ENCODE data around the gene PLXNA3.
"Not testable (repeated sequence)": the region's sequence is repeated elsewhere in the genome, so short reads cannot be mapped to it uniquely, and the experiment has no call there.

Gene PLXNA3

GRCh38 chrX:154494715-154495114 is 36.6 kb downstream of the PLXNA3 start:
- no peak overlapping the region for H3K4me3 ChIP-seq (ENCODE audit: low read length)
- no peak overlapping the region for H3K9ac ChIP-seq (ENCODE audit: low read depth, low read length)
- H3K9me3 ChIP-seq (replicated peaks; ENCODE audit: low read length), result no peaks in the 10 kb centered on the region
- no peaks in the 10 kb centered on the region for H3K27me3 ChIP-seq (ENCODE audit: control insufficient read depth, insufficient read depth, low read length)
- no peaks in the 10 kb centered on the region for H3K4me1 ChIP-seq (ENCODE audit: control insufficient read depth, insufficient read depth, low read length)
- no peaks in the 10 kb centered on the region for H3K36me3 ChIP-seq (ENCODE audit: insufficient read depth, low read length)
- H3K4me2 ChIP-seq (ENCODE audit: low read length), result no peak overlapping the region

GRCh38 chrX:154495472-154495922 is 37.4 kb downstream of the PLXNA3 start:
- H3K36me3 ChIP-seq (ENCODE audit: insufficient read depth, low read length), result no peaks in the 10 kb centered on the region
- no peak overlapping the region for H3K4me2 ChIP-seq (ENCODE audit: low read length)
- no peaks in the 10 kb centered on the region for H3K9me3 ChIP-seq (replicated peaks; ENCODE audit: low read length)
- no peaks in the 10 kb centered on the region for H3K4me1 ChIP-seq (ENCODE audit: control insufficient read depth, insufficient read depth, low read length)
- H3K27me3 ChIP-seq (ENCODE audit: control insufficient read depth, insufficient read depth, low read length), result no peaks in the 10 kb centered on the region
- no peak overlapping the region for H3K9ac ChIP-seq (ENCODE audit: low read depth, low read length)
- H3K4me3 ChIP-seq (ENCODE audit: low read length), result no peak overlapping the region

GRCh38 chrX:154496591-154497137 is 38.6 kb downstream of the PLXNA3 start:
- H3K4me3 ChIP-seq (ENCODE audit: low read length); H3K27me3 ChIP-seq (ENCODE audit: control insufficient read depth, insufficient read depth, low read length); H3K4me2 ChIP-seq (ENCODE audit: low read length); H3K36me3 ChIP-seq (ENCODE audit: insufficient read depth, low read length); H3K4me1 ChIP-seq (ENCODE audit: control insufficient read depth, insufficient read depth, low read length); H3K9me3 ChIP-seq (replicated peaks; ENCODE audit: low read length); H3K9ac ChIP-seq (ENCODE audit: low read depth, low read length): not testable (repeated sequence)

GRCh38 chrX:154501423-154501822 is 43.3 kb downstream of the PLXNA3 start:
- H3K9ac ChIP-seq (ENCODE audit: low read depth, low read length); H3K27me3 ChIP-seq (ENCODE audit: control insufficient read depth, insufficient read depth, low read length); H3K4me2 ChIP-seq (ENCODE audit: low read length); H3K36me3 ChIP-seq (ENCODE audit: insufficient read depth, low read length); H3K4me3 ChIP-seq (ENCODE audit: low read length); H3K9me3 ChIP-seq (replicated peaks; ENCODE audit: low read length): not testable (repeated sequence)
- H3K4me1 ChIP-seq (ENCODE audit: control insufficient read depth, insufficient read depth, low read length), result peaks cover 11% of the 10 kb centered on the region

- H3K9me3 ChIP-seq (replicated peaks; ENCODE audit: low read length), result no peaks in the 10 kb centered on the region
- no peak overlapping the region for H3K4me3 ChIP-seq (ENCODE audit: low read length)
- no peak overlapping the region for H3K9ac ChIP-seq (ENCODE audit: low read depth, low read length)
- peaks cover 3% of the 10 kb centered on the region for H3K36me3 ChIP-seq (ENCODE audit: insufficient read depth, low read length)
- H3K27me3 ChIP-seq (ENCODE audit: control insufficient read depth, insufficient read depth, low read length), result no peaks in the 10 kb centered on the region
- H3K4me1 ChIP-seq (ENCODE audit: control insufficient read depth, insufficient read depth, low read length), result peaks cover 11% of the 10 kb centered on the region
- H3K4me2 ChIP-seq (ENCODE audit: low read length), result no peak overlapping the region
These were observed 44.0 kb downstream of the PLXNA3 start for GRCh38 chrX:154502098-154502497.

- Histone ChIP-seq H3K4me2 (ENCODE audit: low read length) (no peak overlapping the region), H3K4me3 (ENCODE audit: low read length) (no peak overlapping the region), H3K36me3 (ENCODE audit: insufficient read depth, low read length) (peaks cover 3% of the 10 kb centered on the region), H3K9me3 (replicated peaks; ENCODE audit: low read length) (no peaks in the 10 kb centered on the region), H3K9ac (ENCODE audit: low read depth, low read length) (no peak overlapping the region), H3K4me1 (ENCODE audit: control insufficient read depth, insufficient read depth, low read length) (peaks cover 11% of the 10 kb centered on the region), H3K27me3 (ENCODE audit: control insufficient read depth, insufficient read depth, low read length) (no peaks in the 10 kb centered on the region)
These were observed 44.9 kb downstream of the PLXNA3 start for GRCh38 chrX:154502989-154503388.

- H3K27me3 ChIP-seq (ENCODE audit: control insufficient read depth, insufficient read depth, low read length), result no peaks in the 10 kb centered on the region
- no peak overlapping the region for H3K9ac ChIP-seq (ENCODE audit: low read depth, low read length)
- H3K4me1 ChIP-seq (ENCODE audit: control insufficient read depth, insufficient read depth, low read length), result peaks cover 11% of the 10 kb centered on the region
- H3K36me3 ChIP-seq (ENCODE audit: insufficient read depth, low read length), result peaks cover 3% of the 10 kb centered on the region
- no peak overlapping the region for H3K4me2 ChIP-seq (ENCODE audit: low read length)
- H3K4me3 ChIP-seq (ENCODE audit: low read length), result no peak overlapping the region
- peaks cover 5% of the 10 kb centered on the region for H3K9me3 ChIP-seq (replicated peaks; ENCODE audit: low read length)
These were observed 47.7 kb downstream of the PLXNA3 start for GRCh38 chrX:154505734-154506133.

- H3K4me1 ChIP-seq (ENCODE audit: control insufficient read depth, insufficient read depth, low read length), result peaks cover 11% of the 10 kb centered on the region
- H3K36me3 ChIP-seq (ENCODE audit: insufficient read depth, low read length), result peaks cover 3% of the 10 kb centered on the region
- H3K27me3 ChIP-seq (ENCODE audit: control insufficient read depth, insufficient read depth, low read length), result no peaks in the 10 kb centered on the region
- no peak overlapping the region for H3K9ac ChIP-seq (ENCODE audit: low read depth, low read length)
- no peak overlapping the region for H3K4me3 ChIP-seq (ENCODE audit: low read length)
- H3K4me2 ChIP-seq (ENCODE audit: low read length), result no peak overlapping the region
- peaks cover 5% of the 10 kb centered on the region for H3K9me3 ChIP-seq (replicated peaks; ENCODE audit: low read length)
These were observed 48.6 kb downstream of the PLXNA3 start for GRCh38 chrX:154506483-154507332.

GRCh38 chrX:154507673-154508383 is 49.7 kb downstream of the PLXNA3 start:
- peaks cover 3% of the 10 kb centered on the region for H3K36me3 ChIP-seq (ENCODE audit: insufficient read depth, low read length)
- no peaks in the 10 kb centered on the region for H3K27me3 ChIP-seq (ENCODE audit: control insufficient read depth, insufficient read depth, low read length)
- peaks cover 11% of the 10 kb centered on the region for H3K4me1 ChIP-seq (ENCODE audit: control insufficient read depth, insufficient read depth, low read length)
- H3K9ac ChIP-seq (ENCODE audit: low read depth, low read length), result no peak overlapping the region
- peaks cover 5% of the 10 kb centered on the region for H3K9me3 ChIP-seq (replicated peaks; ENCODE audit: low read length)
- no peak overlapping the region for H3K4me3 ChIP-seq (ENCODE audit: low read length)
- no peak overlapping the region for H3K4me2 ChIP-seq (ENCODE audit: low read length)

- Histone ChIP-seq H3K27me3 (ENCODE audit: control insufficient read depth, insufficient read depth, low read length) (no peaks in the 10 kb centered on the region), H3K9me3 (replicated peaks; ENCODE audit: low read length) (peaks cover 5% of the 10 kb centered on the region), H3K4me3 (ENCODE audit: low read length) (no peak overlapping the region), H3K9ac (ENCODE audit: low read depth, low read length) (no peak overlapping the region), H3K4me2 (ENCODE audit: low read length) (no peak overlapping the region), H3K36me3 (ENCODE audit: insufficient read depth, low read length) (peaks cover 3% of the 10 kb centered on the region), H3K4me1 (ENCODE audit: control insufficient read depth, insufficient read depth, low read length) (peaks cover 11% of the 10 kb centered on the region)
These were observed 50.3 kb downstream of the PLXNA3 start for GRCh38 chrX:154508384-154508745.

GRCh38 chrX:154509455-154509854 is 51.4 kb downstream of the PLXNA3 start:
- H3K9ac ChIP-seq (ENCODE audit: low read depth, low read length), result no peak overlapping the region
- H3K4me1 ChIP-seq (ENCODE audit: control insufficient read depth, insufficient read depth, low read length), result peaks cover 11% of the 10 kb centered on the region
- no peaks in the 10 kb centered on the region for H3K27me3 ChIP-seq (ENCODE audit: control insufficient read depth, insufficient read depth, low read length)
- peaks cover 5% of the 10 kb centered on the region for H3K9me3 ChIP-seq (replicated peaks; ENCODE audit: low read length)
- no peak overlapping the region for H3K4me3 ChIP-seq (ENCODE audit: low read length)
- no peak overlapping the region for H3K4me2 ChIP-seq (ENCODE audit: low read length)
- peaks cover 3% of the 10 kb centered on the region for H3K36me3 ChIP-seq (ENCODE audit: insufficient read depth, low read length)
